ENCODE results near the gene GSG1L.

GSG1L gene

DNA sequence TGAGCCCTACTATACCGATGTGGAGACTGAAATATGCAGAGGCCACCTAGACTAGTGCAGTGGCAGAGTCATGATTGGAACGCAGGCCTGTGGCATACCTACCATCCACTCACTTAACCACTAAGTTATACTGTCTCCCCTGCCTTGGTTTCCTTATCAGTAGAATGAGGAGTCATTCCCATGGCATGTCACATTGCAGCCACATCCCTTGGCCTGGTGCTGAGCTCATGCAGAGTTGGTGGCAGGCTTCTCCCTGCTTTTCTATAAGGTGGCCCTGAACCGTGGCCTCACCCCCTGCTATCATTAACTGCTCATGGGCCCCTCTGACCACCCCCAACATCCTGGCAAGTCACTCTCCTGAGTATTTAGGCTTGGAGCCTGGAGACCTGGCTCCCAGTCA, 301.1 kb downstream of the GSG1L start:
- Histone ChIP-seq H3K9ac (ENCODE audit: low read depth, low read length) (no peak overlapping the region), H3K36me3 (ENCODE audit: control insufficient read depth, insufficient read depth, low read length) (no peaks in the 10 kb centered on the region), H3K4me3 (ENCODE audit: low read depth, low read length) (no peak overlapping the region), H3K27me3 (ENCODE audit: control insufficient read depth, insufficient read depth, low read length) (no peaks in the 10 kb centered on the region), H3K4me1 (ENCODE audit: control insufficient read depth, insufficient read depth, low read length) (no peaks in the 10 kb centered on the region), H3K27ac (ENCODE audit: low read depth, low read length) (no peak overlapping the region), H3K9me3 (ENCODE audit: control insufficient read depth, insufficient read depth, low read length) (no peaks in the 10 kb centered on the region)

DNA sequence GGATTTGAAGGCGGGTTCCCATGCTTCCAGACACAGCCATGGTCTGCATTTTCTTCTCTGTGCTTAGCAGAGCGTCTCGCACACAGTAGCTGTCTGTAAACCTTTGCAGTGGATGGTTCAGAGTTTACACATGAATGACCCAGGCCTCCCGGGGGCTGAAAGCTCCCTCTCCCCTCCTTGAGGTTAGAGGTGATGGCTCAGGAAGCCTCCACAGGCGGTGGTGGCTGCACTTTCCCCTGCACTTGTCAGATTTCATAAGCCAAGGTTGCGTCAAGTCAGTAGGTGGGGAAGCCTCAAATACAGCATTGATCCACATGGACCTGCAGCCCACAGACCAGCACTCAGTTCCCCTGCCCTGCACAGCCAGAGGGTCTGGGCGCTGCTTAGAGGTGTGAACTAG, 301.7 kb downstream of the GSG1L start:
- Histone ChIP-seq H3K36me3 (ENCODE audit: control insufficient read depth, insufficient read depth, low read length) (no peaks in the 10 kb centered on the region), H3K9me3 (ENCODE audit: control insufficient read depth, insufficient read depth, low read length) (no peaks in the 10 kb centered on the region), H3K27me3 (ENCODE audit: control insufficient read depth, insufficient read depth, low read length) (no peaks in the 10 kb centered on the region), H3K4me3 (ENCODE audit: low read depth, low read length) (no peak overlapping the region), H3K27ac (ENCODE audit: low read depth, low read length) (no peak overlapping the region), H3K4me1 (ENCODE audit: control insufficient read depth, insufficient read depth, low read length) (no peaks in the 10 kb centered on the region), H3K9ac (ENCODE audit: low read depth, low read length) (no peak overlapping the region)

DNA sequence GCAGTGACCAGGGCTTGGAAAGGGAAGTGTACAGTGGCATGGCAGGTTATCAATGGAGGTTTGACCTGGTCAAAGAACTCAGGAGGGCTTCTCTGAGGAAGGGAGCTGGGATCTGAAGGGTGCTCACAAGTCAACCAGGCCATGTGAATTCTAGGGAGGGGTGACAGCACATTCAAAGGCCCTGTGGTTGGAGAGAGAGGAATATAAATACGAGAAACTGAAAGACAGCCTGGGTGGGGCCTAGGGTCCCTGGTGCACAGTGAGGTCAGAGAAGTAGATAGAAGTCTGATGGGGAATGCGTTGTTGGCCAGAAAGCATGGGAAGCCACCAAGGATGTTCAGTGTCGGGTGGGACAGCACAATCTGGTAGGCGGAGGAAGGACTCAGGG, 302.7 kb downstream of the GSG1L start:
- no peak overlapping the region for H3K27ac ChIP-seq (ENCODE audit: low read depth, low read length)
- no peaks in the 10 kb centered on the region for H3K36me3 ChIP-seq (ENCODE audit: control insufficient read depth, insufficient read depth, low read length)

DNA sequence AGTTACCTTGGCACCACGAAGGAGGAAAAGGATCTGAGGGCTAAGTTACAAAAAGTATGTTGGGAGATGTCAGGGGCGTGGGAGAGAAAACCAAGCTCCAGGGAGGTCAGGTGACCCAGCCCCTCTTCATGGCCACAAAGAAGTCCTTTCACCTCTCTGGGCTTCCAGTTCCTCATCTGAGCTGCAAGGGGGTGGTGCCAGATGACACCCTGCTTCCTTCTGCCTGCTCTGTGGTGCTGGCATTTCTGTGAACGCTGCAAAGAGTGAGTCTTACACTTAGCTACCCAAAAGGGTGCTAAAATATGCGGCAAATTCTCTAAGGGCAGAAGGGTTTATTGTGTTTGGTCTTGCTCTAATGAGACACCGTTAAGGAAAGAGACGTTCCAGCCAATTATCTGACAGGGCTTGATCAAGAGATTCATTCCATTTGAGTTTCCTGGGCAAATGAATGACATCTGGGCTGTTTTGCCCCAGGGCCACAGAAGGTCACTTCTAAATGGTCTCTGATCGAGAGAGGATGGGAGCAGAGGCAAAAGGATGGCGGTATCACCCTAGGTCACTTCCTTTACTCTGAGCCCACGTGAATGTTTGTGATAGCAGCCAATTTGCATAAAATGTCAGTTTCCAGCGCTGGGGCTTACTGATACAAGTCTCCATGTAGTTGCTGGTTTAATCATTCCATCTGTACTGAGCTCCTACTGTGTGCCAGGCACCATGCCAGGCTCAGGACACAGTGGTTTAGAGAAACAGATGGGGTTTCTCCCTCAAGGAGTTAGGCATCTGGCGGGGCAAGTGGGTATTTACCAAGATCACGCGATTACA, 303.3 kb downstream of the GSG1L start:
- H3K36me3 ChIP-seq (ENCODE audit: control insufficient read depth, insufficient read depth, low read length): no peaks in the 10 kb centered on the region
- H3K4me3 ChIP-seq (ENCODE audit: low read depth, low read length): no peak overlapping the region
- no peak overlapping the region for H3K9ac ChIP-seq (ENCODE audit: low read depth, low read length)
- H3K9me3 ChIP-seq (ENCODE audit: control insufficient read depth, insufficient read depth, low read length): no peaks in the 10 kb centered on the region
- no peaks in the 10 kb centered on the region for H3K27me3 ChIP-seq (ENCODE audit: control insufficient read depth, insufficient read depth, low read length)
- H3K4me1 ChIP-seq (ENCODE audit: control insufficient read depth, insufficient read depth, low read length): no peaks in the 10 kb centered on the region
- H3K27ac ChIP-seq (ENCODE audit: low read depth, low read length): no peak overlapping the region

More for the DNA sequence above, 302.7 kb downstream of the GSG1L start:
- H3K4me3 ChIP-seq (ENCODE audit: low read depth, low read length): no peak overlapping the region
- no peak overlapping the region for H3K9ac ChIP-seq (ENCODE audit: low read depth, low read length)
- no peaks in the 10 kb centered on the region for H3K27me3 ChIP-seq (ENCODE audit: control insufficient read depth, insufficient read depth, low read length)
- no peaks in the 10 kb centered on the region for H3K4me1 ChIP-seq (ENCODE audit: control insufficient read depth, insufficient read depth, low read length)
- no peaks in the 10 kb centered on the region for H3K9me3 ChIP-seq (ENCODE audit: control insufficient read depth, insufficient read depth, low read length)

DNA sequence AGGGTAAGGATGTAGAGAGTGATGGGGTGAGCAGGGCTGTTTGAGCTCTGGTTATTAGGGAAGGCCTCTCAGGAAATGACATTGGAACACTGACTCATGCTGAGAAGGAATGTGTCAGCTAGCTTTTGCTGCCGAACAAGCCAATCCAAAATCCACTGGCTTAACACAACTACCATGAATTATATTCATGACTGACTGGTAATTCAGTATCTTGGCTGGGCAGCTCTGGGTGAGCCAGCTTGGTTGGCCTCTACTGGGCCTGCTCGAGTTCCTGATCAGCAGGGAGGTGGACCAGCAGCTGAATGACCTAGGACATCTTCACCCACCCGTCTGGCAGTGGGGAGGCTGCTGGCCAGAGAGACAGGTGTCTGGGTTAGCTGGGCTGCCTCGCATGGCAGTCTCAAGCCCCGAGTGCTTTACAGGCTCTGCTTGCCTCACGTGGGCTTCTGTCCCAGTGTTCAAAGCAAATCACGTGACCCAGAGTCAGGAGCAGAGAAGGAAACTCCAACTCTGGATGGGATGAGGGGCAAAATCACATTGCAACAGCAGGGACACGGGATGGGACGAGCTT, 304.1 kb downstream of the GSG1L start:
- no peaks in the 10 kb centered on the region for H3K27me3 ChIP-seq (ENCODE audit: control insufficient read depth, insufficient read depth, low read length)
- H3K4me3 ChIP-seq (ENCODE audit: low read depth, low read length): no peak overlapping the region
- no peaks in the 10 kb centered on the region for H3K36me3 ChIP-seq (ENCODE audit: control insufficient read depth, insufficient read depth, low read length)
- no peak overlapping the region for H3K27ac ChIP-seq (ENCODE audit: low read depth, low read length)
- H3K9ac ChIP-seq (ENCODE audit: low read depth, low read length): no peak overlapping the region
- no peaks in the 10 kb centered on the region for H3K4me1 ChIP-seq (ENCODE audit: control insufficient read depth, insufficient read depth, low read length)
- H3K9me3 ChIP-seq (ENCODE audit: control insufficient read depth, insufficient read depth, low read length): no peaks in the 10 kb centered on the region

DNA sequence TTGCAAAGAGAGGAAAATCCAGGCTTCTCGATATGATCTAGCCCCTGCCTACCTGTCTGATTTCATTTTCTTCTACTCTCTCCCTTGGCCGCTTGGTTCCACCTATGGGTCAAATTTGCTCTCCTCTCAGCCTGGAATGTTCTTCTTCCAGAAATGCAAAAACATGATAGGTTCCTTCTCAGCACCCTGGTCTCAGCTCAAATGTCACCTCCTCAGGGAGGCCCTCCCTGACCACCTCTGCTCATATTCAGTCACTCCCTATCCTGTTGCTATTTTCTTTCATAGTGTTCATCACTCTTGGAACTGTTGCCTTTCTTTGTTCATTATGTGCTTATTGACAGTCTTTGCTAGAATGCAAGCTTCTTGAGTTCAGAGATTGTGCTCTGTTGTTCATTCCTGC, 305.0 kb downstream of the GSG1L start:
- Histone ChIP-seq H3K27ac (ENCODE audit: low read depth, low read length) (no peak overlapping the region), H3K27me3 (ENCODE audit: control insufficient read depth, insufficient read depth, low read length) (no peaks in the 10 kb centered on the region), H3K4me3 (ENCODE audit: low read depth, low read length) (no peak overlapping the region), H3K4me1 (ENCODE audit: control insufficient read depth, insufficient read depth, low read length) (no peaks in the 10 kb centered on the region), H3K9ac (ENCODE audit: low read depth, low read length) (no peak overlapping the region), H3K9me3 (ENCODE audit: control insufficient read depth, insufficient read depth, low read length) (no peaks in the 10 kb centered on the region), H3K36me3 (ENCODE audit: control insufficient read depth, insufficient read depth, low read length) (no peaks in the 10 kb centered on the region)

DNA sequence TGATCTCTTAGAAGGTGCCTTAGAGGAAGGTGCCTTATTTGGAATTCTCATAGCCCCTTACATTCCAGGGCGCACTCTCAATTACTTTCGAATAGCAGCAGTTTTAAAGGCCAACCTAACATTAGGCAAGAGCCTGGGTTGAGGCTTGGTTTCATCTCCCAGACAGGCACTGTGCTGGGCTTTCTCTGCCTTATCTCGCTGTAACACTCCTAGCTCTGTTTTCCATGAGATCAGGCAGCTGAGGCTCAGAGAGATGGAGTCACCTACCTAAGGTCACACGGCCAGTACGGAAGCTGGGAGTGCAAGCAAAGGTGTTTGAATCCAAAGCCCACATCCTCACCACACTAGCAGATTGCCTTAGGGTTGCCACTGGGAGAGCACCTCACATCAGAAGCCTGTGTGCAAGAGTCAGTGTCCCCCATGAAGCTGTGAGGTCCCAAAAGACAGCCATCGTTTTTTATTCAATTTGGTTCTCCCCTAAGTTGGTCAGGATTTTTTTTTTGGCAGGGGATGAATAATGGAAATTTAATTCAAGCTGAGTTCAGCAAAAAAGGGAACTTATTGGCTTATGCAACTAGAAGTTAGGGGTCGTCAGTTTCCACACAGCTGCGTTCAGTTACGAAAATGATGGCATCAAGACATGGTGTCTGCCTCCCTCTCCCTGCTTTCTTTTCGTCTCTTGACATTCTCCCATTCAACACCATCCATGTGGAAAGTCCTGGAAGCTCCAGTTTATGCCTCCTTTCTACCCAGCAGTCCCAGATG, 307.1 kb downstream of the GSG1L start:
- no peaks in the 10 kb centered on the region for H3K36me3 ChIP-seq (ENCODE audit: control insufficient read depth, insufficient read depth, low read length)
- no peaks in the 10 kb centered on the region for H3K27me3 ChIP-seq (ENCODE audit: control insufficient read depth, insufficient read depth, low read length)
- no peak overlapping the region for H3K27ac ChIP-seq (ENCODE audit: low read depth, low read length)
- no peaks in the 10 kb centered on the region for H3K9me3 ChIP-seq (ENCODE audit: control insufficient read depth, insufficient read depth, low read length)
- H3K4me1 ChIP-seq (ENCODE audit: control insufficient read depth, insufficient read depth, low read length): no peaks in the 10 kb centered on the region
- H3K9ac ChIP-seq (ENCODE audit: low read depth, low read length): no peak overlapping the region
- H3K4me3 ChIP-seq (ENCODE audit: low read depth, low read length): no peak overlapping the region

DNA sequence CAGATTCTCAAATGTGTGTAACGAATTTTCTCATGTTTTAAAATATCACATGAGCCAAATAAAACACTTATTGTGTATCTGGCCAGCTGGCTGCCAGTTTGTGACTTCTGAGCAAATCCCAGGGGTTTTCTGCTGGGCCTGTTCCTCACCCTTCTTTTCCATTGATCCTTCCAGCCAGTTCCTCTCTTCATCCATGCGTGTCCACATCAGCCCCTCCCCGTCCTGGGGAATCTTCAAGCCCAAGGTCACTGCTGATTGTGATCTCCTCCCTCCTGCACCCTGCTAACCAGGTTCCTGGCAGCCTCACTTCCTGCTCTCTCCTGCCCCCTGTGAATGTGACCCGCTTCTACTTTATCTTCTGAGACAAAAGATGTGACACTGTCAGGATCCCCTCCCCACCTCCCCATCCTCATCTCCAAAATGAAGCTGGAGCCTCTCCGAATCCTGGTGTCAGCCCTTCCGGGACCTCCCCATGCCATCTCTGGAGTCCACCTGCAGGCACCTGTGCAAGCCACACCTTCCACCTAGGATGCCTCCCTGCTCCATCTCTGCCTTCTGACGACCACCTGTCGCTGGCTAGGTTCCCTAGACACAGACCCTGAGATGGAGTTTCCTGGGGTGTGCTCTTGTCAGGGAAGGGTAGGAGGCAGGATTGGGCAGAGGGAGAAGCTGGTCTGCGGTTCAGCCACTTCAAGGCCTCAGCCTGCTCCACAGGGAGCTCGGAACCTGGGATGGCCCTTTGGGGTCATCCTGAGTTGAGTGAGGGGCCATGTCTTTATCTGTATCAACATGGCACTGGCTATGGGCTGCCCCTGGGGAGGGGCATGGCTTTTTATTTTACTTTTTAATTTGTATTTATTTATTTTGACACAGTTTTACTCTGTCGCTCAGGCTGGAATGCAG, 308.5 kb downstream of the GSG1L start:
- H3K27me3 ChIP-seq (ENCODE audit: control insufficient read depth, insufficient read depth, low read length): no peaks in the 10 kb centered on the region

DNA sequence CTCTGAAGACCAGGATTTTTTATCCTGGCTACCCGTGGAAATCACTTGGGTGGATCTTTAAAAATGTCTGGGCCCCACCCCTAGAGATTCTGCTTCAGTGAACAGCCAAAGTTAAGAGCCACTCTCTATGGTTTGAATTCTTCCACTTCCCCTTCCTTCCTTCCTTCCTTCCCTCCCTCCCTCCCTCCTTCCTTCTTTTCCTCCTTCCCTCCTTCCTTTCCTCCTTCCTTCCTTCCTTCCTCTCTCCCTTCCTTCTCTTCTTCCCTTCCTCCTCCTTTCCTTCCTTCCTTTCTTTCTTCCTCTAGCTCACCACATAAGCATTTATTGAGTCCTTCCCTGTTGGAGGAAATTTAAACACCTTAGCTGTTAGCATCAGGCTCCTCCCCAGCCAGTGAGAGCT, 310.0 kb downstream of the GSG1L start:
- no peak overlapping the region for H3K27ac ChIP-seq (ENCODE audit: low read depth, low read length)
- peaks cover 4% of the 10 kb centered on the region; the same call in 1 of the 2 replicates for H3K4me1 ChIP-seq (ENCODE audit: control insufficient read depth, insufficient read depth, low read length)
- H3K9ac ChIP-seq (ENCODE audit: low read depth, low read length): no peak overlapping the region
- H3K9me3 ChIP-seq (ENCODE audit: control insufficient read depth, insufficient read depth, low read length): no peaks in the 10 kb centered on the region
- no peak overlapping the region for H3K4me3 ChIP-seq (ENCODE audit: low read depth, low read length)
- H3K36me3 ChIP-seq (ENCODE audit: control insufficient read depth, insufficient read depth, low read length): no peaks in the 10 kb centered on the region
- no peaks in the 10 kb centered on the region for H3K27me3 ChIP-seq (ENCODE audit: control insufficient read depth, insufficient read depth, low read length)

More for the DNA sequence above, 308.5 kb downstream of the GSG1L start:
- H3K4me3 ChIP-seq (ENCODE audit: low read depth, low read length): no peak overlapping the region
- no peaks in the 10 kb centered on the region for H3K36me3 ChIP-seq (ENCODE audit: control insufficient read depth, insufficient read depth, low read length)
- H3K9ac ChIP-seq (ENCODE audit: low read depth, low read length): no peak overlapping the region
- H3K27ac ChIP-seq (ENCODE audit: low read depth, low read length): no peak overlapping the region
- no peaks in the 10 kb centered on the region for H3K9me3 ChIP-seq (ENCODE audit: control insufficient read depth, insufficient read depth, low read length)
- H3K4me1 ChIP-seq (ENCODE audit: control insufficient read depth, insufficient read depth, low read length): no peaks in the 10 kb centered on the region

DNA sequence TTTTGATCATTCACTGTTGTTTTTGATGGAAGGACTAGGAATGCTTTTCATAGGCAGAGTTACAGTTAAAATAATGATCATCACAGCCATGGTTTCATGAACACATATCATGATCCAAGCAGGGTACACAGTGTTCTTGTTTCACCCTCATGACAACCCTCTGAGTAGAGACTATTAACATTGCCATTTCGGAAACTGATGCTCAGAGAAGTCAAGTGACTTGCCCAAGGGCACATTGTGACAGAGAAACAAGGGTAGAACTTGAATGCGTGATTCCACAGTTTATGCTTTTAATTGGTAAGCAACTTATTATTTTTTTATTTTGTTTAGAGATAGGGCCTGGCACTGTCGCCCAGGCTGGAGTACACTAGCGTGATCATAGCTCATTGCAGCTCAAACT, 311.3 kb downstream of the GSG1L start:
- Histone ChIP-seq H3K9me3 (ENCODE audit: control insufficient read depth, insufficient read depth, low read length) (no peaks in the 10 kb centered on the region), H3K27ac (ENCODE audit: low read depth, low read length) (no peak overlapping the region), H3K36me3 (ENCODE audit: control insufficient read depth, insufficient read depth, low read length) (no peaks in the 10 kb centered on the region), H3K27me3 (ENCODE audit: control insufficient read depth, insufficient read depth, low read length) (no peaks in the 10 kb centered on the region), H3K9ac (ENCODE audit: low read depth, low read length) (no peak overlapping the region), H3K4me3 (ENCODE audit: low read depth, low read length) (no peak overlapping the region), H3K4me1 (ENCODE audit: control insufficient read depth, insufficient read depth, low read length) (peaks cover 4% of the 10 kb centered on the region; the same call in 1 of the 2 replicates)

Measured in HUES48 (cell line).